ENCODE measurements around the gene ADGRG1. TPM values are rescaled to one million over a fixed set of nuclear protein-coding genes. Genes with fewer than 3 reads are reported as not detected.

The ADGRG1 gene
- total RNA-seq, 1 experiment from 2014 or later = 13.1 TPM

DNA sequence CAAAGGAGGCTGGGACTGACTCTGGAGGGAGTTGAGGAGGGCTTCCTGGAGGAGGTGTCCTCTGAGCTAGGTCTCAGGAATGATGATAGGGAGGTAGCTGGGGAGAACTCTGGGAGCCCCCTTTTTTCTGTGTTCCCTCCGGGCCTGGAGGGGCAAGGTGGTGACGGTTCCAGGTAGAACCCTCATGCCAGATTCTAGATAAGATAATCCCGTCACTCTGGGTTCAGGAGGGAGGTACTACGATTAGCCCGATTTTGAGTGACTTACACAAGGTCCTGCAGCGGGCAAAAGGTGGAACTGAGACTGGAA is 21.0 kb downstream of the ADGRG1 start:
- CTCF ChIA-PET = interaction anchor here (0.6 to 0.7 kb wide), 2 partner anchors 145 to 1051 kb away, joined by 3 to 4 read pairs; no protein-coding TSS in a partner anchor
- H3K4me1 ChIP-seq (ENCODE audit: control insufficient read depth, insufficient read depth, low read length) = peaks cover 4% of the 10 kb centered on the region
- H3K9me3 ChIP-seq (ENCODE audit: control insufficient read depth, insufficient read depth, low read depth, low read length) = no peaks in the 10 kb centered on the region
- no peak overlapping the region for H3K27ac ChIP-seq (ENCODE audit: low read length)
- H3K27me3 ChIP-seq (ENCODE audit: control insufficient read depth, insufficient read depth, low read length) = no peaks in the 10 kb centered on the region
- ATAC-seq (no peak), DNase-seq (ENCODE audit: low read depth, low spot score) (no peak)
- intact Hi-C loops (cut with micrococcal nuclease; ENCODE audit: unreplicated experiment) = loop anchor here (2.0 to 5.0 kb wide), 2 partner anchors 59 to 72 kb away; no protein-coding TSS in a partner anchor
- no peaks in the 10 kb centered on the region for H3K36me3 ChIP-seq (ENCODE audit: control insufficient read depth, insufficient read depth, low read length)
- POLR2A ChIA-PET = no interaction called here
- TF ChIP-seq TCF7L2 (IDR thresholded peaks at IDR 0.05; ENCODE audit: low read depth, low read length) (no peak), SIN3A (IDR thresholded peaks at IDR 0.05; ENCODE audit: borderline replicate concordance, insufficient read depth, low read depth, low read length) (no peak)
- TF ChIP-seq, protein P1, sequence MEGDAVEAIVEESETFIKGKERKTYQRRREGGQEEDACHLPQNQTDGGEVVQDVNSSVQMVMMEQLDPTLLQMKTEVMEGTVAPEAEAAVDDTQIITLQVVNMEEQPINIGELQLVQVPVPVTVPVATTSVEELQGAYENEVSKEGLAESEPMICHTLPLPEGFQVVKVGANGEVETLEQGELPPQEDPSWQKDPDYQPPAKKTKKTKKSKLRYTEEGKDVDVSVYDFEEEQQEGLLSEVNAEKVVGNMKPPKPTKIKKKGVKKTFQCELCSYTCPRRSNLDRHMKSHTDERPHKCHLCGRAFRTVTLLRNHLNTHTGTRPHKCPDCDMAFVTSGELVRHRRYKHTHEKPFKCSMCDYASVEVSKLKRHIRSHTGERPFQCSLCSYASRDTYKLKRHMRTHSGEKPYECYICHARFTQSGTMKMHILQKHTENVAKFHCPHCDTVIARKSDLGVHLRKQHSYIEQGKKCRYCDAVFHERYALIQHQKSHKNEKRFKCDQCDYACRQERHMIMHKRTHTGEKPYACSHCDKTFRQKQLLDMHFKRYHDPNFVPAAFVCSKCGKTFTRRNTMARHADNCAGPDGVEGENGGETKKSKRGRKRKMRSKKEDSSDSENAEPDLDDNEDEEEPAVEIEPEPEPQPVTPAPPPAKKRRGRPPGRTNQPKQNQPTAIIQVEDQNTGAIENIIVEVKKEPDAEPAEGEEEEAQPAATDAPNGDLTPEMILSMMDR (IDR thresholded peaks at IDR 0.05) = peak; percentile 52; the same call in 1 of the 2 replicates
- no TSS peak for BruUV-seq (replicated peaks)
- no peak overlapping the region for H3K4me3 ChIP-seq (ENCODE audit: low read depth in 2 of 2, low read length in 2 of 2)
- in situ Hi-C loops (cut with HindIII; ENCODE audit: low pct_unique_long_range_greater_than_20kb, low sequenced_read_pairs) = no loop called here

DNA sequence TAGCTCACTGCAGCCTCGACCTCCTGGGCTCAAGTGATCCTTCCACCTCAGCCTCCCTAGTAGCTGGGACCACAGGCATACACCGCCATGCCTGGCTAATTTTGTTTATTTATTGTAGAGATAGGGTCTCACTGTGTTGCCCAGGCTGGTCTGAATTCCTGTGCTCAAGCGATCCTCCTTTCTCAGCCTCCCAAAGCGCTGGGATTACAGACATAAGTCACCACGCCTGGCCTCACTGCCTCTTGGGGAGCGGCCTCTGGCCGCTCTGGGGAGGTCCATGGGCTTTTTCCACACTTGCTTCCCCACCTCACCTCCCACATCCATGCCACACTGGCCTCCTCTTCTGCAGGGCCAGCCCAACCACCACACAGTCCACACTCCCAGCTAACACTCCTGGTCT is 21.4 kb downstream of the ADGRG1 start:
- POLR2A ChIA-PET = no interaction called here
- intact Hi-C loops (cut with micrococcal nuclease; ENCODE audit: unreplicated experiment) = loop anchor here (2.0 to 5.0 kb wide), 2 partner anchors 59 to 73 kb away; no protein-coding TSS in a partner anchor
- DNase-seq (ENCODE audit: low read depth, low spot score) (no peak), ATAC-seq (no peak)
- Histone ChIP-seq H3K27me3 (ENCODE audit: control insufficient read depth, insufficient read depth, low read length) (no peaks in the 10 kb centered on the region), H3K36me3 (ENCODE audit: control insufficient read depth, insufficient read depth, low read length) (no peaks in the 10 kb centered on the region), H3K9me3 (ENCODE audit: control insufficient read depth, insufficient read depth, low read depth, low read length) (no peaks in the 10 kb centered on the region), H3K27ac (ENCODE audit: low read length) (no peak overlapping the region), H3K4me1 (ENCODE audit: control insufficient read depth, insufficient read depth, low read length) (peaks cover 4% of the 10 kb centered on the region), H3K4me3 (ENCODE audit: low read depth in 2 of 2, low read length in 2 of 2) (no peak overlapping the region)
- no TSS peak for BruUV-seq (replicated peaks)
- CTCF ChIA-PET = interaction anchor here (0.6 to 0.7 kb wide), 2 partner anchors 145 to 1051 kb away, joined by 3 to 4 read pairs; no protein-coding TSS in a partner anchor
- TF ChIP-seq, protein P1 (IDR thresholded peaks at IDR 0.05) = no peak
- no peak for TF ChIP-seq POLR2AphosphoS5 (IDR thresholded peaks at IDR 0.05; ENCODE audit: low read depth, low read length)
- no peak for TF ChIP-seq SIN3A (IDR thresholded peaks at IDR 0.05; ENCODE audit: borderline replicate concordance, insufficient read depth, low read depth, low read length)
- TF ChIP-seq TCF7L2 (IDR thresholded peaks at IDR 0.05; ENCODE audit: low read depth, low read length) = no peak
- TF ChIP-seq, protein P2, sequence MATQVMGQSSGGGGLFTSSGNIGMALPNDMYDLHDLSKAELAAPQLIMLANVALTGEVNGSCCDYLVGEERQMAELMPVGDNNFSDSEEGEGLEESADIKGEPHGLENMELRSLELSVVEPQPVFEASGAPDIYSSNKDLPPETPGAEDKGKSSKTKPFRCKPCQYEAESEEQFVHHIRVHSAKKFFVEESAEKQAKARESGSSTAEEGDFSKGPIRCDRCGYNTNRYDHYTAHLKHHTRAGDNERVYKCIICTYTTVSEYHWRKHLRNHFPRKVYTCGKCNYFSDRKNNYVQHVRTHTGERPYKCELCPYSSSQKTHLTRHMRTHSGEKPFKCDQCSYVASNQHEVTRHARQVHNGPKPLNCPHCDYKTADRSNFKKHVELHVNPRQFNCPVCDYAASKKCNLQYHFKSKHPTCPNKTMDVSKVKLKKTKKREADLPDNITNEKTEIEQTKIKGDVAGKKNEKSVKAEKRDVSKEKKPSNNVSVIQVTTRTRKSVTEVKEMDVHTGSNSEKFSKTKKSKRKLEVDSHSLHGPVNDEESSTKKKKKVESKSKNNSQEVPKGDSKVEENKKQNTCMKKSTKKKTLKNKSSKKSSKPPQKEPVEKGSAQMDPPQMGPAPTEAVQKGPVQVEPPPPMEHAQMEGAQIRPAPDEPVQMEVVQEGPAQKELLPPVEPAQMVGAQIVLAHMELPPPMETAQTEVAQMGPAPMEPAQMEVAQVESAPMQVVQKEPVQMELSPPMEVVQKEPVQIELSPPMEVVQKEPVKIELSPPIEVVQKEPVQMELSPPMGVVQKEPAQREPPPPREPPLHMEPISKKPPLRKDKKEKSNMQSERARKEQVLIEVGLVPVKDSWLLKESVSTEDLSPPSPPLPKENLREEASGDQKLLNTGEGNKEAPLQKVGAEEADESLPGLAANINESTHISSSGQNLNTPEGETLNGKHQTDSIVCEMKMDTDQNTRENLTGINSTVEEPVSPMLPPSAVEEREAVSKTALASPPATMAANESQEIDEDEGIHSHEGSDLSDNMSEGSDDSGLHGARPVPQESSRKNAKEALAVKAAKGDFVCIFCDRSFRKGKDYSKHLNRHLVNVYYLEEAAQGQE (IDR thresholded peaks at IDR 0.05; ENCODE audit: insufficient read depth in 1 of 2, low read depth in 2 of 2, low read length in 1 of 2) = no peak
- in situ Hi-C loops (cut with HindIII; ENCODE audit: low pct_unique_long_range_greater_than_20kb, low sequenced_read_pairs) = no loop called here
